Tibial artery (tissue), 4 donors: ENCODE data around the gene EDDM3A.

ENCODE experiments used
- DNase-seq, 2 donors: peaks; one replicate each; pipeline ENCODE4 v3.0.0-alpha.2; 2019
- H3K27ac ChIP-seq, 2 donors: fragments of 200-600 bp; sonication (generic) in 1 of 2; 1 replicate in 1 of 2; 2 replicates in 1 of 2; pipeline ENCODE4 v1.5.1; 2018 to 2019; ENCODE audit warnings: mild to moderate bottlenecking in 1 of 2
- H3K27me3 ChIP-seq, 2 donors: fragments of 200-600 bp; sonication (generic) in 1 of 2; one replicate each; pipeline versions ENCODE4 v1.5.1 to v1.6.0; 2016 to 2019
- H3K36me3 ChIP-seq, 3 donors: fragments of 200-600 bp; sonication (generic) in 2 of 3; one replicate each; pipeline ENCODE4 v1.5.1; 2016 to 2019; ENCODE audit warnings: mild to moderate bottlenecking in 2 of 3
- H3K4me1 ChIP-seq, 4 donors: fragments of 200-600 bp; sonication (generic) in 2 of 4; 1 replicate in 3 of 4; 2 replicates in 1 of 4; pipeline ENCODE4 v1.5.1; 2016 to 2019
- H3K4me3 ChIP-seq, 2 donors: fragments of 200-600 bp; sonication (generic) in 1 of 2; 1 replicate in 1 of 2; 2 replicates in 1 of 2; pipeline ENCODE4 v1.5.1; 2018 to 2019; ENCODE audit warnings: mild to moderate bottlenecking in 2 of 2
- H3K9me3 ChIP-seq, 3 donors: fragments of 200-600 bp; sonication (generic) in 1 of 3; one replicate each; pipeline ENCODE4 v1.5.1; 2016 to 2019
- intact Hi-C: fragments of 100-400 bp; cut with DNase I; formaldehyde crosslinking; loops from one replicate; pipeline ENCODE4 v1.15.0; 2023; ENCODE audit warnings: low total_unique reads
- TF ChIP-seq, protein P1 (sequence below), 2 experiments: fragments of 200-600 bp in 1 of 2; fragments of 450-650 bp in 1 of 2; IDR thresholded peaks; one replicate each; pipeline ENCODE4 v1.5.1; 2017 to 2019; ENCODE audit warnings: antibody characterized with exemption in 2 of 2, mild to moderate bottlenecking in 1 of 2, moderate library complexity in 1 of 2

The EDDM3A gene

DNA sequence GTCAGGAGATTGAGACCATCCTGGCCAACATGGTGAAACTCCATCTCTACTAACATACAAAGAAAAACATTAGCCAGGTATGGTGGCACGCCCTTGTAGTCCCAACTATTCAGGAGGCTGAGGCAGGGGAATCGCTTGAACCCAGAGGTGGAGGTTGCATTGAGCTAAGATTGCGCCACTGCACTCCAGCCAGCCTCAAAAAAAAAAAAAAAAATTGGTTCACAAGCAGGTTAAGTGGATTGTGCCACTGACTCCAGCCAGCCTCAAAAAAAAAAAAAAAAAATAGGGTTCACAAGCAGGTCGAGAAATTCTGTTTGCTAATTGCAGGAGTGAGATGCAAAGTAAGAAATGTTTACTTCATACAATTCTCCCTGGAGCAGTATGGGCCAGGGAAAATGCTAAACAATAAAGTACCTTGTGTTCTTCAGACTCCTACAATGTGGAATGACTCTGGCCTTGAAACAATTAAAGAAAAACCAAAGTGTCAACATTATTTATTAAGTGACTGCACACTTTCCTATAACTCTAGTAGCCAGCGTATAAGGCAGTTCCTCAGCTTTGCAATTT is 28.7 kb downstream of the EDDM3A start:
- intact Hi-C loops = no loop called here
- no peak for DNase-seq
- no peak overlapping the region for H3K4me3 ChIP-seq
- H3K27me3 ChIP-seq = no peaks in the 10 kb centered on the region
- no peak overlapping the region for H3K27ac ChIP-seq
- H3K9me3 ChIP-seq = no peaks in the 10 kb centered on the region
- H3K36me3 ChIP-seq = no peaks in the 10 kb centered on the region
- no peaks in the 10 kb centered on the region for H3K4me1 ChIP-seq
- TF ChIP-seq, protein P1, sequence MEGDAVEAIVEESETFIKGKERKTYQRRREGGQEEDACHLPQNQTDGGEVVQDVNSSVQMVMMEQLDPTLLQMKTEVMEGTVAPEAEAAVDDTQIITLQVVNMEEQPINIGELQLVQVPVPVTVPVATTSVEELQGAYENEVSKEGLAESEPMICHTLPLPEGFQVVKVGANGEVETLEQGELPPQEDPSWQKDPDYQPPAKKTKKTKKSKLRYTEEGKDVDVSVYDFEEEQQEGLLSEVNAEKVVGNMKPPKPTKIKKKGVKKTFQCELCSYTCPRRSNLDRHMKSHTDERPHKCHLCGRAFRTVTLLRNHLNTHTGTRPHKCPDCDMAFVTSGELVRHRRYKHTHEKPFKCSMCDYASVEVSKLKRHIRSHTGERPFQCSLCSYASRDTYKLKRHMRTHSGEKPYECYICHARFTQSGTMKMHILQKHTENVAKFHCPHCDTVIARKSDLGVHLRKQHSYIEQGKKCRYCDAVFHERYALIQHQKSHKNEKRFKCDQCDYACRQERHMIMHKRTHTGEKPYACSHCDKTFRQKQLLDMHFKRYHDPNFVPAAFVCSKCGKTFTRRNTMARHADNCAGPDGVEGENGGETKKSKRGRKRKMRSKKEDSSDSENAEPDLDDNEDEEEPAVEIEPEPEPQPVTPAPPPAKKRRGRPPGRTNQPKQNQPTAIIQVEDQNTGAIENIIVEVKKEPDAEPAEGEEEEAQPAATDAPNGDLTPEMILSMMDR (IDR thresholded peaks at IDR 0.05) = no peak

DNA sequence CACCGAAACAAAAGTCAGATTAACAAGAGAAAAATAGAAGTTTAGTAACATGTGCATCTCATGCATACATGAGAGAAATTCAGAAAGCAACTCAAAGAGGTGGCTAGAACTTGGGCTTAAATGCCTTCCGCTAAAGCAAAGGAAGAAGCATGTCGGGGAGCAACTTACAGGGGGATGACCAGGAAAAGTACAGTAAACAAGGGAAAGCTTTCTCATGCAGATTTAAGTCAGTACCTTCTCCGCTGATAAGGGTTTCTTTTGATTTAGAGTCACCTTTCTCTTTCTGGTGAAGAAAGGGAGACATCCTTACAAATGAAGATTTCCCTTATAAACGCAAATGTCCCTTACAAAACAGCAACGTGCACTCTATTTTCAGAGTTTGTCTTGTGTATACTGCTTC is 29.4 kb downstream of the EDDM3A start:
- no peak overlapping the region for H3K4me3 ChIP-seq
- H3K9me3 ChIP-seq = no peaks in the 10 kb centered on the region
- intact Hi-C loops = no loop called here
- DNase-seq = no peak
- TF ChIP-seq, protein P1 (IDR thresholded peaks at IDR 0.05) = no peak
- H3K27ac ChIP-seq = no peak overlapping the region
- no peaks in the 10 kb centered on the region for H3K4me1 ChIP-seq
- H3K27me3 ChIP-seq = no peaks in the 10 kb centered on the region
- H3K36me3 ChIP-seq = no peaks in the 10 kb centered on the region

DNA sequence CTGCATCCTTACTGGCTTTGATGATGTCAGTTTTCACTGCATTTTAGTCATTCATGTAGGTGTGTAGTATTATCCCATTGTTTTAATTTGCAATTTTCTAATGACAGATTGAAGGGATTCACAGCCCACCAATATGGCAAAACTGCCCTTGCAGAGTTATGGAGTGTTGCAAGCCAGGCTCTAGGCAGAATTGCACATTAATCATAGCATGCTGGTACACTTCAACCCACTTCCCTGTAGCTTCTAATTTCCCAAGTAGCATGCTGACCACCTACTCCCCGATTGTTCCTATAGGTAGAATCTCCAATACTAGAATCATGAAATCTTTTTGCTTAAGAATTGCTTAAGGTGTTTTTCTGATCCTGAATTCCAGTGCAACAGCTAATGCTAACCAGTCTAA is 30.2 kb downstream of the EDDM3A start:
- H3K27ac ChIP-seq = no peak overlapping the region

DNA sequence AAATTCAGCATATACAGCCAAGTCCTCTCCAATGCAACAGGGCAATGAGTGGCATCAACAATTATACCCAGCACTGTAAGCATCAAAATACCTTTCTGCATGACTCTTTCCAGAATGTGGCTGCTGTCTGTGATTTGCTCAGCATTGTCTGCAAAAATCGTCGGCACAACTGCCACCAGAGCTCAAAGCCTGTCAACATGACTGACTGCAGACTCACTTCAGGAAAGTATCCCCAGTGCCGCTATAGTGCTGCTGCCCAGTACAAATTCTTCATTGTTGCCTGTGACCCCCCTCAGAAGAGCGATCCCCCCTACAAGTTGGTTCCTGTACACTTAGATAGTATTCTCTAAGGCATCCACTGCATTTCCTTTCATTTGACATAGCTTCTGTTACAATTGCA is 36.1 kb downstream of the EDDM3A start:
- Histone ChIP-seq H3K27me3 (no peaks in the 10 kb centered on the region), H3K27ac (no peak overlapping the region), H3K9me3 (no peaks in the 10 kb centered on the region), H3K36me3 (no peaks in the 10 kb centered on the region), H3K4me1 (no peaks in the 10 kb centered on the region), H3K4me3 (peak overlapping the region; percentile 20 to 35)
- TF ChIP-seq, protein P1 (IDR thresholded peaks at IDR 0.05) = no peak
- no peak for DNase-seq
- intact Hi-C loops = no loop called here

More for the DNA sequence above, 30.2 kb downstream of the EDDM3A start:
- intact Hi-C loops = no loop called here
- no peak overlapping the region for H3K4me3 ChIP-seq
- no peaks in the 10 kb centered on the region for H3K4me1 ChIP-seq
- no peaks in the 10 kb centered on the region for H3K27me3 ChIP-seq
- no peaks in the 10 kb centered on the region for H3K36me3 ChIP-seq
- no peaks in the 10 kb centered on the region for H3K9me3 ChIP-seq
- no peak for DNase-seq
- TF ChIP-seq, protein P1 (IDR thresholded peaks at IDR 0.05) = no peak

DNA sequence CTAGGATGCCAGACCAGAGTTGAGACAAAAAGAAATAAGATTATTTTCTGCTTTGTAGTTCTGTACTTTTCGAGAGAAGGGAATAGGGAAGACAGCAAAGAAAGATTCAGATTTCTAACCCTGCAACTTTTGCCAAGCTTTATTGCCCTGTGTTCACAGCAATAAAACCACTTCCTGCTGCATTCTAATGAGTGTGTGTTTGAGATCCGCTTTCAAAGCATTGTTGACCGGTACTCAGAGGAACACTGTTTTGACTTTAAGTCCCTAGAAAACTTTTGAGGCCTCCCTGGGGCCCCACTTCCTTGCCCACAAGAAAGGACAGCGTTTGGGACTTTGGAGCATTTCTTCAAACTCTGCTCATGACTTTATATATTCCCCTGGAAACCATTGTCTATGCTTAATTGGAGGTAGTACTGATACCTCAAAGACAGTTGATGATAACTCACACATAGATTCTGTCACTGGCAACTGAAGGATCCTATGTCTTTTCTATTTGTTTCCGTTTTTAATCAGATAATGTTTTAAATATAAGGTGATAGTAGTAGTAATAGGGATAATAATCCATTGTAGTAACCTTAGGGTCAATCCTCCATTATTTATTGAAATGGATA is 36.7 kb downstream of the EDDM3A start:
- Histone ChIP-seq H3K4me3 (peak overlapping the region; percentile 20 to 35), H3K4me1 (no peaks in the 10 kb centered on the region), H3K9me3 (no peaks in the 10 kb centered on the region), H3K36me3 (no peaks in the 10 kb centered on the region), H3K27me3 (no peaks in the 10 kb centered on the region), H3K27ac (no peak overlapping the region)
- DNase-seq = no peak
- TF ChIP-seq, protein P1 (IDR thresholded peaks at IDR 0.05) = no peak
- intact Hi-C loops = no loop called here
